NCI-H2107 treated with DMSO at 0.1 percent for 48 hours (cell line): ENCODE measurements around the gene SPTAN1.
"Not testable (repeated sequence)": the region's sequence is repeated elsewhere in the genome, so short reads cannot be mapped to it uniquely, and the experiment has no call there.

Experiments
- DNase-seq: peaks from one replicate; lab custom pipeline; 2025; ENCODE audit not compliant: unreplicated experiment; lab: John Stamatoyannopoulos, UW

Gene SPTAN1

GRCh38 chr9:128552153-128552743 lies at the start of gene SPTAN1:
Gene SPTAN1 (plus strand): TSS chr9:128552587. CDS start chr9:128566741, 14,154 bp downstream.
- DNase-seq = peak; percentile 45

GRCh38 chr9:128503415-128503825 lies 49.0 kb upstream of the SPTAN1 start:
- not testable (repeated sequence) for DNase-seq

DNA sequence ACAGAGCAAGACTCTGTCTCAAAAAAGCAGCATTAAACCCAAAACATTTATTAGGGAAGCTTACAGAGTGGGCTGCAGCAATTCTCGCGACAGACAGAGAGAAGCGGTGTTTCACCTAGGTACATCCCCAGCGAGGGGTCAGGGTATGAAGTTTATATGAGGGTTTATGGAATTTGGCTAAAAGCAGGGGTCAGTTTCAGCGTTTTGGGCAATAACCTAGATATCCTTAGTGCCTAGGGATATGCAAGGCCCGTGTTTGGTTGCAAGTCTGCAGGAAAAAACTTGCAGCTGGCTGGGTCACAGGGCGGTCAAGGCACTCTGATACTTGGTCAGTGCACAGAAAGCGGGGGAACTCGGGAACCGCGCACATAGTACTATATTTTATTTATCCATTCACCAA lies 48.5 kb upstream of the SPTAN1 start:
- no peak for DNase-seq

DNA sequence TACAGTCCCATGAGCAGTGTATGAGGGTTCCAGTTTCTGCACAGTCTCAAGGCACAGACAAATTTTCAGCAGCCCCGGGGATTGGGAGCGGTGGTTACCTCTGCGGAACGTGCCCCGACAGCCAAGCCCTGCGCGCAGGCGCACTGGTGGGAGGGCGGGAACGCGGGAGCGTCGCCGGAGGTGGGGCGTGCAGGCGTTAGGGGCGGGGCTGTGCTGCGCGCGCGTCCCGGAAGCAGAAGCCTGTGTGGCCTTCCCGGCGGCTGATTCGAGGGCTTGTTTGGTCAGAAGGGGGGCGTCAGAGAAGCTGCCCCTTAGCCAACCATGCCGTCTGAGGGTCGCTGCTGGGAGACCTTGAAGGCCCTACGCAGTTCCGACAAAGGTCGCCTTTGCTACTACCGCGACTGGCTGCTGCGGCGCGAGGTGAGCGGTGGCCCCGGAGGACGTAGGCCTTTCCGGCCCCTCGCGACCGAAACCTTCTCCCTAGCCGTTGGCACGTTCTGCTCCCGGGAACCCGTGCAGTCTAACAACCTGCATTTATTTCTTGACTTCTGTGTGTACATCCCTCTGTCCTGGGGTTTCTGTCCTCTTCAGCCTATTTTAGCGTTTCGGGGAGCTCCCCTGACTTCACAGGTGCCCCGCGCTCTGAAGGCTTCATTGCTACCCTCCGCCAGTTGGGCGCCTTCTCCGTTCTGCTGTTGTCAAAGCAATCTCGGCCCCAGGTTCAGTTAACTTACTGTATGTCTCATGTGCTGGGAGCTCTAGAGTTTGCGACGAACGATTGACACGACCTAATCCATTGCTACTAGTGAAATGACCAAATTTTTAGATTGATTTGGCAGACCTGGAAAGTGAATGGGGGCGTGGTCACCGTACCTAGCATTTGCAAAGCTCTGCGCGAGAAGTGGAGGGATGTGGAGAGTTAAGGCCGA lies 47.6 kb upstream of the SPTAN1 start, which contains the start of gene GLE1:
Gene GLE1, plus strand, starts transcription at position 235 of the 929 bp plus-strand sequence. Its CDS starts 87 bp downstream, at position 322.
- DNase-seq = peak; percentile 88

- DNase-seq = no peak
Measured at GRCh38 chr9:128505414-128505765, 47.0 kb upstream of the SPTAN1 start.

GRCh38 chr9:128505906-128506305 lies 46.5 kb upstream of the SPTAN1 start:
- not testable (repeated sequence) for DNase-seq

DNA sequence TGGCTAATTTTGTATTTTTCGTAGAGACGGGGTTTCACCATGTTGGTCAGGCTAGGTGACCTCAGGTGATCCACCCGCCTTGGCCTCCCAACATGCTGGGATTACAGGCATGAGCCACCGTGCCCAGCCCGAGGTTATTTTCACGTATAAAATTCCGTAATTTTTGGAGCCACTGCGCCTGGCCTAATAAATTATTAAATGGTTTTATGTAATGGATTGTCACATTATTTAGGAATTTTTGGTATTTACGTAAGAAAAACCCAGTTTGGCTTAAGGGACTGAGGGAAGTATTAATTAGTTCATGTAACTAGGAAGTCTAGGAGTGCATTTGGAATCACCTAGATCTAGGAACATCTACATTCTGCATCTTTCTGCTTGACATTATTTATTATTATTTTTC lies 39.6 kb upstream of the SPTAN1 start:
- no peak for DNase-seq

DNA sequence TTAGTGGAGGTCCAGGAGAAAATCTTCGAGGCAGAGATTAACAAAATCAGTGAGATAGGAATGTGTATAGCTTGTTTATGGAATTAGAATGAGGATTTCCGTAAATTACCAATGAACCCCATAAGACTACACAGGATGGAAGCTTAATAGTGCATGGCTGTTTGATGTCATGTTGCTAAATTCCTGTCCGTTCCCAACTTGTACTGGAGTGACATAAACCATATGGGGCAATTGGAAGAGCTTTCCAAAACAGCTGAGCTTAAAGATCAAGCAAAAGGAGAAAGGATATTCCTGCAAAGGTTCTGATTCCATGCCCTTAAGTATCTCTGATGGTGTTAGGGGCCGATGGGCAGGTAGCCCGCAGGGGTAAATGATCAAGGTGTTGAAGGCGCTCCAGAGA lies 30.4 kb upstream of the SPTAN1 start:
- DNase-seq = no peak

DNA sequence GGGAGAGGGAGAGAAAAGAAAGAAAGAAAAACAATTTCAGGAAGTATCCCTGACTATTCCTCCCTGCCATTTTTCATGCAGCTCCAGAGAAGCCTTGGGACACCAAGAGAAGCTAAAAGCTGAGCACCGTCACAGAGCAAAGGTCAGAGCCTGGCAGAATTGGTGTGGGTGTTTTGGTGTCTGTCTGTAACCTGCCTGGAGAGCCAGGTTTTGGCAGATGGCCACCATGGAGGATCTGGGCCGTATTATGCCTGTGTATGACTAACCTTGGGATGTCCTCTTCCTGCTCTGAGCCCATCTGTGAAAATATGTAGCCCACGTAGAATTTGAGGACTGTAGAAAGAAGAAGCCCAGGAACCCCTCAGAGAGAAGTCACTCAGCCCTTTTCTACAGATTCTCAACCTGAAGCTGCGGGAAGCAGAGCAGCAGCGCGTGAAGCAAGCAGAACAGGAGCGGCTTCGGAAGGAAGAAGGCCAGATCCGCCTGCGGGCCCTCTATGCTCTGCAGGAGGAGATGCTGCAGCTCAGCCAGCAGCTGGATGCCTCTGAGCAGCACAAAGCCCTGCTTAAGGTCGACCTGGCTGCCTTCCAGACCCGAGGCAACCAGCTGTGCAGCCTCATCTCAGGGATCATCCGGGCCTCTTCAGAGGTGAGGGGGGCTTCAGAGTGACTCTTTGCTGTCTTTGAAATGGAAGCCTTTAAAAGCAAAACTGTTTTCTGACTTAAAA lies 29.0 kb upstream of the SPTAN1 start:
- DNase-seq = no peak

- DNase-seq = no peak
Measured at GRCh38 chr9:128526720-128527119, 25.7 kb upstream of the SPTAN1 start.

- no peak for DNase-seq
Measured at GRCh38 chr9:128528445-128529160, 23.8 kb upstream of the SPTAN1 start.

- no peak for DNase-seq
Measured at GRCh38 chr9:128529191-128529590, 23.2 kb upstream of the SPTAN1 start.

- DNase-seq = no peak
Measured at GRCh38 chr9:128532581-128532980, 19.8 kb upstream of the SPTAN1 start.

GRCh38 chr9:128540634-128541360 lies 11.6 kb upstream of the SPTAN1 start:
- DNase-seq = no peak

DNA sequence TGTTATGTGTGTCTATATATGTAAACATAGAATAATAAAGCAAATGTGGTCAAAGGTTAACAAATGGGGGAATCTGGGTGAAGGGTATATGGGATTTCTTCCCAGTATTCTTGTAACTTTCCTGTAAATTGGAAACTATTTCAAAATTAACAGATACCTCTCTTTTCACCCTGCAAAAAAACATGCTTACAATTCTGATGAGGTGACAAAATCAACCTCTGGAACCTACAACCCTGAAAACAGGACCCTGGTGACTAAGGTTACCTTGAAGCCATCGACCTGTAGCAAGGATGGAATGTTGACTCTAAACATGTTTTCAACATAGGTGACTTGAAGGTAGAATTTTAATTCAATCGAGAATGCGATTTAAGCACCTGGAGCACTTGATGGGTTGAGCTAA lies 5.9 kb upstream of the SPTAN1 start:
- DNase-seq = no peak

- no peak for DNase-seq
Measured at GRCh38 chr9:128548876-128549275, 3.5 kb upstream of the SPTAN1 start.

- DNase-seq = no peak
Measured at GRCh38 chr9:128550226-128550625, 2.2 kb upstream of the SPTAN1 start.

GRCh38 chr9:128550770-128551656 lies 1.4 kb upstream of the SPTAN1 start:
- no peak for DNase-seq

DNA sequence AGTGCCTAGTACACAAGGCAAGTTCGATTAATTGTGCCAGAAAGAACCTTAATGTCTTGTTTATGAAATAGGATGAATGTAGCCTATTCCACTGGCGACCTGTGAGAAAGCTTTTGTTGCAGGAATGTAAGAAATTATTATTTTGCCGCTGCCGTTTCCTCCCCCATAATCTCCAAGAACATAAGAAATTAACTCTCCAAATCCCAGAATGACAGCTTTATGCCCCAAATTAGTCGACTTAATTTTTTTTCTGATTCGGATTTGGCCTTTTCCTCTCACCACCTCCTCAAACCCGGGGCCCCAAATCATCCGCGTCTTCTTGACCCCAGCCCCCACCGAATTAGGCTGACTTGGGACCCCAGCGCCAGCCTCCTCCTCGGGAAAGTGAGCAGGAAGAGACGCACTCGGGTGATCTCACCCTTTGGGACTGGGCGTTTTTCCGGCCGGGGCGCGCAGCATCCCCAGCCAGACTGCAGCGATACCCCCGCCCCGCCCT lies 682 bp upstream of the SPTAN1 start:
- no peak for DNase-seq
